Measurements from ENCODE around the gene SNCG.

SNCG gene

DNA sequence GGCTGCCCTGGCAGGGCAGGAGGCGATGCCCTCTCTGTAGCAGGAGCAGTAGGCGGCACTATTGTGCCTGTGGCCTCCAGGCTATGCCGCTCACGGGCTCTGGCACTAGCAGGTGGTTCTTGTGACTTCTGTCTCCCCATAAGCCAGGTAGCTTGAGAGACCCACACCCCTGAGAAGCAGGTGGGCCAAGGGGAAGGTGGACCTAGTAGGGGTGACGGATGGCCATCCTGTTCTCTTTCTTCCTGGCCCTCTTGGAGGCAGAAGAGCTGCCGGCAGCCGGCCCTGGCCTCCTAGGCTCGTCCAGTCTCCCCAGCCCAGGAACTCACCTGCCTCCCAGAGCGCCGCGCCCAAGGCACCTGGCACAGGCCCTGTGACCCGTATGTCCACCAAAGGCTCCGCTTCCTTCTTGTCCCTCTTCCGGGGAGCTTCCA, 16.4 kb upstream of the SNCG start:
- TF ChIP-seq, protein P1, sequence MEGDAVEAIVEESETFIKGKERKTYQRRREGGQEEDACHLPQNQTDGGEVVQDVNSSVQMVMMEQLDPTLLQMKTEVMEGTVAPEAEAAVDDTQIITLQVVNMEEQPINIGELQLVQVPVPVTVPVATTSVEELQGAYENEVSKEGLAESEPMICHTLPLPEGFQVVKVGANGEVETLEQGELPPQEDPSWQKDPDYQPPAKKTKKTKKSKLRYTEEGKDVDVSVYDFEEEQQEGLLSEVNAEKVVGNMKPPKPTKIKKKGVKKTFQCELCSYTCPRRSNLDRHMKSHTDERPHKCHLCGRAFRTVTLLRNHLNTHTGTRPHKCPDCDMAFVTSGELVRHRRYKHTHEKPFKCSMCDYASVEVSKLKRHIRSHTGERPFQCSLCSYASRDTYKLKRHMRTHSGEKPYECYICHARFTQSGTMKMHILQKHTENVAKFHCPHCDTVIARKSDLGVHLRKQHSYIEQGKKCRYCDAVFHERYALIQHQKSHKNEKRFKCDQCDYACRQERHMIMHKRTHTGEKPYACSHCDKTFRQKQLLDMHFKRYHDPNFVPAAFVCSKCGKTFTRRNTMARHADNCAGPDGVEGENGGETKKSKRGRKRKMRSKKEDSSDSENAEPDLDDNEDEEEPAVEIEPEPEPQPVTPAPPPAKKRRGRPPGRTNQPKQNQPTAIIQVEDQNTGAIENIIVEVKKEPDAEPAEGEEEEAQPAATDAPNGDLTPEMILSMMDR (conservative IDR thresholded peaks at IDR 0.05): no peak
- TF ChIP-seq ZFX (IDR thresholded peaks at IDR 0.05): no peak
- H3K27ac ChIP-seq: no peak overlapping the region

DNA sequence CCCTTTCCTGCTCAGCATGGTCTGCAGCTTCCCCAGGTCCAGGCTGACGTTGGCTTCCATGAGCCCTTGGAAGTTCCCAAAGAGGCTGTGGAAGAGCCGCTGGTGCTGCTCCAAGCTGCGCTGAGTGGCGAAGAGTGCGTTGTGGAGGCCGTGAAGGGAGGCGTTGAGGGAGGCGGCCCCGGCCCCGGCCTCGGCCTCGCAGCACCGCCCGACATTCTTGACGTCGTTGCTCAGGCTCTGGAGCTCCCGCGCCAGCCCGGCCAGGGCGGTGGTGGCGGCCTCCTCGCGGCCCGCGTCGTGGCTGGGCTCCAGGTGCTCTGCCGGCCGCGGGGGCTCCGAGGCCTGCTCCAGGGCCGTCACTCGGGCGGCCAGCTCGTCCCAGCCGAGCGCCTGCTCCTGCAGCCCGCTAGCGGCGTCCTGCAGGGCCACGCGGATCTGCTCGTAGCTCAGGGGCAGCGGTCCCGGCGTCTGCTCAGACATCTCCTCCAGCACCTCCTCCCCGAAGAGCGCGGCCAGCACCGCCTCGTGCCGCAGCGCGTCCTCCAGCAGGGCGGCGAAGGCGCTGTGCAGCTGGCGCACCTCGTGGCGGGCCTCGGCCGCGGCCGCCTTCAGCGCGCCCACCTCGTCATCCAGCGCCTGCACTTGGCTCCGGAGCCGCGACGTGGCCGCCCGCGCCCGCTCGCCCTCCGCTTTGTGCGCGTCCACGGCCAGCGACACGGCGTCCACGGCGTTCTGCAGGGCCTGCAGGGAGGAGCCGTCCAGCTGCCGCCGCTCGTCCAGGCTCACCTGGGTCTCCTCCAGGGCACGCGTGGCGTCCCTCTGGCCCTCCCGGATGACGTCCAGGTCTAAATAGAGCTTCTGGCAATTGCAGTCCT, 15.7 kb upstream of the SNCG start:
- TF ChIP-seq ZFX (IDR thresholded peaks at IDR 0.05): no peak

DNA sequence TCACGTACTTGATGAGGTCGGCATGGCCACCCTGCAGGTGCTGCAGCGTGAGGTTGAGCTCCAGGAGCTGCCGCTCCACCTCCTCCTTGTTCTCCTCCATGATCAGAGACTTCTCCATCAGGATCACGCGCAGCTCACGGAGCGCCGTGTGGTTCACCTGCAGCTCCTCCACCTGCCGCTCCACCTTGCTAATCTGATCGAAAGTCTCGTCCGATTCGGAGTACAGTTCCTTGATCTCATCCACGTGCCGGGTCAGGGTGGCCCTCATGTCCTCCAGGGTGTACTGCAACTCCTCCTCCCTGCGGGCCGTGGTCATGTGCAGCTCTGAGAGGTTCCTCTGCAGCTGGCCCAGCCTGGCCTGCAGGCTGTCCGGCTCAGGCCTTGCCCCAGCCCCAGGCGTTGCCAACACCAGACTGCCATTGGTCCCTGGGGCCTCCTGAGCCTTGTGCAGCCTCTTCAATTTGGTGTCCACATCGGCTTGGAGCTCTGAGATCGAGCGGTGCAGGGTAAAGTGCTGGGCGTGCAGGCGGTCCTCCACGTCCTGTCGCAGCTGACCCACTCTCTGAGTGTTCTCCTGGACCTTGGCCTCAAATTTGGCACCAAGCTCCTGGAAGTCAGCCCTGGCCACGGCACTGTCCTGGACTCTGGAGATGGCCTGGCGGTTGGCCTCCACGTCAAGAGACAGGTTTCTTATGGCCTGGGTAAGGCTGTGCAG, 14.9 kb upstream of the SNCG start:
- H3K27ac ChIP-seq: no peak overlapping the region
- TF ChIP-seq, protein P1 (conservative IDR thresholded peaks at IDR 0.05): no peak
- no peak for TF ChIP-seq ZFX (IDR thresholded peaks at IDR 0.05)

More for the DNA sequence above, 15.7 kb upstream of the SNCG start:
- no peak overlapping the region for H3K27ac ChIP-seq

DNA sequence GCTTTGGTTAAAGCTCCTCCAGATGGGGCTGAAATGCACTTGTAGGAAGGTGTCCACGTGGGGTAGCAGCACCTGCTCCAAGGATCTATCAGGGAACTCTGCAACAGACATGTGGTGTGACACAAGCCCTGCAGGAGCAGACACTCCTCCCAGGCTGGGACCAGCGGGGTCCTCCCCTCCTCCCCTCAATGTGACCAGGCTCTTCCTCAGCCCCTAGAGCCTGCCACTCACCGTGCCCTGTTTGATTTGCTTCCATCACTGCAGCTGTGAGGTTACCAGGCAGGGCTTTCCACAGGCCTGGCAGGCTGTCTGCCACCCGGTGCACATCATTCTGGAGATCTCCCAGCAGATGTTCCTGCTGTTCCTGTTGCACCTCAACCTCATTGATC, 14.4 kb upstream of the SNCG start:
- TF ChIP-seq, protein P1 (conservative IDR thresholded peaks at IDR 0.05): no peak
- no peak for TF ChIP-seq ZFX (IDR thresholded peaks at IDR 0.05)
- H3K27ac ChIP-seq: no peak overlapping the region

DNA sequence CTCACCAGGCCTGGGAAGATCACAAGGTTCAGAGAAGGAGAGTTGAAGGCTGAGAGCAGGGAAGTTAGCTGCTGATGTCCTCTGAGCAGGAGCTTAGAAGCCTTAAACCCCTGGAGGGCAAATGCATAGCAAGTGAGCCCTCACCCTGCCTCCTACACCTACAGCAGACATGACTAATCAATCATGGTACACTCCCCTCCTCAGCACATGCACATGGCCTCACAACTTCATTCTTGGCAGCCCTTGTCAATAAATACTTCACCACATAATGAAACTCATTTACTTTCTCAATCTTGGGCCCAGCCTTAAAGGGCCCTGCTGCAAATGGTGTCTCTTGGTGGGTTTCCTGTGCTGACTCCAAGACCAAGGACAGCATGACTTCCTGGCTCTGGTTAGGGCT, 13.9 kb upstream of the SNCG start:
- TF ChIP-seq, protein P1 (conservative IDR thresholded peaks at IDR 0.05): no peak
- no peak for TF ChIP-seq ZFX (IDR thresholded peaks at IDR 0.05)

DNA sequence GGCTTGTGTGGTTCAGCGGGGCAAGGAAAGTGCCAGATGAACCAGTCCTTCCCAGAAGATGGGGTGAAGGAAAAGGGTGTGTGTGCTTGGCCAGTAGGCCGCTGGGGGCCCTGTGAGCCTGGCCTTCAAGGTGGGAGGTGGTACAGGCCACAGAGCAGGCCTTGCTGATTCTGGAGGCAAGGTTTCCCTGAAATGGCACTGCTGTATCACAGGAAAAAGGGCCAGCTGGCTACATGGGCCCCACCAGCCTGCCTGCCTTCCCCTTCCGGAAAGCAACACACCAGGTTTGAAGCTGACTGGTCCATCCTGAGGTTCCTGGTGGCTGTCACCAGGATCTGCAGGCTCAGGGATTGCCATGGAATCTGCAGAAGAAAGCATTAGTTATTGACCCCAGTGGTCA, 13.5 kb upstream of the SNCG start:
- no peak for TF ChIP-seq ZFX (IDR thresholded peaks at IDR 0.05)
- TF ChIP-seq, protein P1 (conservative IDR thresholded peaks at IDR 0.05): no peak
- no peak overlapping the region for H3K27ac ChIP-seq

More for the DNA sequence above, 13.9 kb upstream of the SNCG start:
- no peak overlapping the region for H3K27ac ChIP-seq

DNA sequence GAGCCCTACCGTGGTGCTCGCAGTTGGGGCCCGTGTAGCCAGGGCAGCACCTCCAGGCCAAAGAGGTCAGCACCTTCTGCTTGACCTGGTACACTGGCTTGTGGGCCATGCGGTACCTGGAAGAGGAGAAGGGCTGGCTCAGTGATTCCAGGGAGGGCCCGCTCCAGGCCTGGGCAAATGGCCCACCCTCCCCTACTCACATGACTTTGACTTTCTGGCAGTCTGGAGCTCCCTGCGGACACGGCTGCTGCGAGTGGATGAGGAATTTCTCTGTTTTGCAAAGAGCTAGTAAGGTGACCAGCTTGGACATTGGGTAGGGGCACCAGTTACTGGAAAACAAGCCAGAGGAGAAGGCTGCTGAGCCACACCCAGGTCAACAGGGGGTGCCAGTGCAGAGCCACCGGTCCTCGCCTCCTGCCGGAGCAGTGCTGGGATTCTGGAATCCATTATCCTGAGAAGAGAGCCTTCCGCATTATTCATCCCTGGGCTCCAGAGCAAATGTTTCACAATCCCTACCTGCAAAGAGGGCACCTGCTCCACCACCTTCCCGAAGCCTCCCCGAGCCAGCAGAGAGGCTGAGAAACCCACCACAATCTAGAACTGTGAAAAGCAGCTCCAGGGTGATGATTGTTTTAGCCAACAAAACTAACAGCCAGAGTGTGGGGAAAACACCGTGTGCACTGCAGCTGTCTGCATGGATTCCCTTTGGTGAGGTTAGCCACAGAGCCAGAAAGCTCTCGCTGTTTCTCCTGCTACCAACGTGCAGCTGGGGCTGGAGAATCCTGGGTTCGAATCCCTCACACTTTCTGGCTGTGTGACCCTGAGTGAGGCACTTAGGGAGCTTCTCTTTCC, 12.8 kb upstream of the SNCG start:
- no peak for TF ChIP-seq ZFX (IDR thresholded peaks at IDR 0.05)
- TF ChIP-seq, protein P1 (conservative IDR thresholded peaks at IDR 0.05): no peak
- H3K27ac ChIP-seq: no peak overlapping the region

All from C4-2B (cell line).